ENCODE results near the gene C1QL2.
A peak's percentile ranks its signal among the peaks of the same experiment; 100 is the strongest.

The C1QL2 gene

GRCh38 chr2:119112230-119112629 is 46.3 kb downstream of the C1QL2 start:
- DNase-seq (ENCODE audit: low read depth in 2 of 2), result no peak
- TF ChIP-seq CTCF (IDR thresholded peaks at IDR 0.05; ENCODE audit: low read depth, low read length), result no peak
- no peak overlapping the region for H3K4me3 ChIP-seq (replicated peaks in 1 of 2; ENCODE audit: low read depth in 2 of 2, low read length in 2 of 2)

- DNase-seq (ENCODE audit: low read depth in 2 of 2), result no peak
- H3K4me3 ChIP-seq (replicated peaks in 1 of 2; ENCODE audit: low read depth in 2 of 2, low read length in 2 of 2), result no peak overlapping the region
- no peak for TF ChIP-seq CTCF (IDR thresholded peaks at IDR 0.05; ENCODE audit: low read depth, low read length)
Observed at GRCh38 chr2:119111115-119111975, 47.2 kb downstream of the C1QL2 start.

- no peak for TF ChIP-seq CTCF (IDR thresholded peaks at IDR 0.05; ENCODE audit: low read depth, low read length)
- no peak overlapping the region for H3K4me3 ChIP-seq (replicated peaks in 1 of 2; ENCODE audit: low read depth in 2 of 2, low read length in 2 of 2)
- DNase-seq (ENCODE audit: low read depth in 2 of 2), result peak in 1 of 2 donors; percentile 37
Observed at GRCh38 chr2:119109866-119110265, 48.7 kb downstream of the C1QL2 start.

GRCh38 chr2:119108186-119108585 is 50.4 kb downstream of the C1QL2 start:
- no peak for DNase-seq (ENCODE audit: low read depth in 2 of 2)
- no peak overlapping the region for H3K4me3 ChIP-seq (replicated peaks in 1 of 2; ENCODE audit: low read depth in 2 of 2, low read length in 2 of 2)
- no peak for TF ChIP-seq CTCF (IDR thresholded peaks at IDR 0.05; ENCODE audit: low read depth, low read length)

- DNase-seq (ENCODE audit: low read depth in 2 of 2), result peak; percentile 31 to 34
- no peak for TF ChIP-seq CTCF (IDR thresholded peaks at IDR 0.05; ENCODE audit: low read depth, low read length)
- H3K4me3 ChIP-seq (replicated peaks in 1 of 2; ENCODE audit: low read depth in 2 of 2, low read length in 2 of 2), result no peak overlapping the region
Observed at GRCh38 chr2:119106301-119106897, 52.2 kb downstream of the C1QL2 start.
